Fibroblast of lung (primary cell): Measurements from ENCODE around the gene PLA2G1B. TPM values are rescaled to one million over a fixed set of nuclear protein-coding genes. Genes with fewer than 3 reads are reported as not detected.

Experiments
- DNase-seq, 2 donors: peaks; one replicate each; pipeline versions ENCODE4 v3.0.0 to v3.0.0-alpha.2; 2010; ENCODE audit warnings: low read depth in 2 of 2
- H2AFZ ChIP-seq: 2 replicates; pipeline ENCODE4 v1.5.1; 2012; ENCODE audit warnings: low read length, control low read depth, inconsistent platforms
- H3K27ac ChIP-seq: 2 replicates; pipeline ENCODE4 v1.5.1; 2011; ENCODE audit warnings: low read length, control low read depth; ENCODE audit not compliant: insufficient read depth
- H3K27me3 ChIP-seq: 2 replicates; pipeline ENCODE4 v1.5.1; 2011; ENCODE audit warnings: mild to moderate bottlenecking, low read length; ENCODE audit not compliant: control insufficient read depth, insufficient read depth
- H3K36me3 ChIP-seq: 2 replicates; pipeline ENCODE4 v1.5.1; 2011; ENCODE audit warnings: low read length; ENCODE audit not compliant: control insufficient read depth, insufficient read depth
- H3K4me1 ChIP-seq: 2 replicates; pipeline ENCODE4 v1.5.1; 2011; ENCODE audit warnings: low read length; ENCODE audit not compliant: control insufficient read depth, insufficient read depth; ENCODE audit errors: extremely low read depth
- H3K4me2 ChIP-seq: 2 replicates; pipeline ENCODE4 v1.5.1; 2011; ENCODE audit warnings: low read length, control low read depth; ENCODE audit not compliant: insufficient read depth; ENCODE audit errors: extremely low read depth
- H3K4me3 ChIP-seq, 4 experiments: fragments of 200-600 bp in 1 of 4; sonication (generic) in 1 of 4; replicated peaks in 1 of 4; 2 replicates each; pipeline ENCODE4 v1.5.1; 2011 to 2016; ENCODE audit warnings: low read length in 4 of 4, low read depth in 3 of 4, mild to moderate bottlenecking in 3 of 4, control low read depth in 2 of 4, inconsistent platforms in 1 of 4, mixed read lengths in 1 of 4; ENCODE audit not compliant: insufficient read depth in 1 of 4; ENCODE audit errors: control extremely low read depth in 1 of 4
- H3K79me2 ChIP-seq: 2 replicates; pipeline ENCODE4 v1.5.1; 2012; ENCODE audit warnings: mild to moderate bottlenecking, low read length, inconsistent platforms; ENCODE audit not compliant: control insufficient read depth, insufficient read depth
- H3K9ac ChIP-seq: 2 replicates; pipeline ENCODE4 v1.5.1; 2011; ENCODE audit warnings: mild to moderate bottlenecking, low read length, control low read depth; ENCODE audit not compliant: insufficient read depth
- H3K9me3 ChIP-seq: 2 replicates; pipeline ENCODE4 v1.5.1; 2012; ENCODE audit warnings: low read depth, low read length; ENCODE audit not compliant: control insufficient read depth, insufficient read depth
- H4K20me1 ChIP-seq: 2 replicates; pipeline ENCODE4 v1.5.1; 2011; ENCODE audit warnings: low read length; ENCODE audit not compliant: control insufficient read depth, insufficient read depth; ENCODE audit errors: extremely low read depth
- CTCF ChIP-seq, 2 donors: IDR thresholded peaks in 1 of 2; conservative IDR thresholded peaks in 1 of 2; 1 replicate in 1 of 2; 2 replicates in 1 of 2; pipeline ENCODE4 v1.5.1; 2011 to 2012; ENCODE audit warnings: low read length in 2 of 2, control low read depth in 1 of 2, inconsistent platforms in 1 of 2, low read depth in 1 of 2, mild to moderate bottlenecking in 1 of 2
- EZH2 ChIP-seq: IDR thresholded peaks from 2 replicates; pipeline ENCODE4 v1.5.1; 2012; ENCODE audit warnings: low read length, control low read depth, mild to moderate bottlenecking; ENCODE audit errors: missing control alignments
- polyA plus RNA-seq, 2 donors: library from polyadenylated mRNA; depleted of rRNA in 1 of 2; stranded (reverse) in 1 of 2; unstranded in 1 of 2; fragments of >200 nt; gene quantifications; 2 replicates each; pipeline ENCODE4 v1.2.1, GENCODE V29; 2011 to 2012; ENCODE audit warnings: missing spikeins in 1 of 2
- total RNA-seq: library from RNA; depleted of rRNA; stranded (reverse); fragments of >200 nt; gene quantifications from 2 replicates; pipeline ENCODE4 v1.2.1, GENCODE V29; 2014

The PLA2G1B gene
- total and polyA plus RNA-seq, 2 donors (not counting 1 experiment from before 2014, with no cell fraction given) = 0.20 TPM; not detected in 1

GRCh38 chr12:120356567-120357030 lies 29.0 kb upstream of the PLA2G1B start:
- H3K4me2 ChIP-seq = no peak overlapping the region

GRCh38 chr12:120353556-120354317 lies 26.2 kb upstream of the PLA2G1B start:
- no peaks in the 10 kb centered on the region for H4K20me1 ChIP-seq
- no peak overlapping the region for H3K27ac ChIP-seq
- no peaks in the 10 kb centered on the region for H3K9me3 ChIP-seq
- no peaks in the 10 kb centered on the region for H3K36me3 ChIP-seq
- TF ChIP-seq CTCF (conservative IDR thresholded peaks at IDR 0.05 in 1 of 2, IDR thresholded peaks at IDR 0.05 in 1 of 2; ENCODE audit: low read depth in 1 of 2, low read length in 2 of 2) (no peak), EZH2 (no peak)
- no peak for DNase-seq
- H3K4me3 ChIP-seq = no peak overlapping the region
- H3K4me2 ChIP-seq = no peak overlapping the region
- no peaks in the 10 kb centered on the region for H3K27me3 ChIP-seq
- no peak overlapping the region for H3K9ac ChIP-seq
- H2AFZ ChIP-seq = no peak overlapping the region
- no peaks in the 10 kb centered on the region for H3K4me1 ChIP-seq
- no peaks in the 10 kb centered on the region for H3K79me2 ChIP-seq

More at GRCh38 chr12:120356567-120357030, 29.0 kb upstream of the PLA2G1B start:
- Histone ChIP-seq H3K4me1 (no peaks in the 10 kb centered on the region), H2AFZ (no peak overlapping the region), H3K9me3 (no peaks in the 10 kb centered on the region), H3K27me3 (no peaks in the 10 kb centered on the region), H3K9ac (no peak overlapping the region), H3K27ac (no peak overlapping the region), H4K20me1 (no peaks in the 10 kb centered on the region), H3K79me2 (no peaks in the 10 kb centered on the region), H3K4me3 (no peak overlapping the region), H3K36me3 (no peaks in the 10 kb centered on the region)
- peak; percentile 80 to 97 for DNase-seq
- TF ChIP-seq CTCF (conservative IDR thresholded peaks at IDR 0.05 in 1 of 2, IDR thresholded peaks at IDR 0.05 in 1 of 2; ENCODE audit: low read depth in 1 of 2, low read length in 2 of 2) (peak; percentile 87 to 88), EZH2 (no peak)

DNA sequence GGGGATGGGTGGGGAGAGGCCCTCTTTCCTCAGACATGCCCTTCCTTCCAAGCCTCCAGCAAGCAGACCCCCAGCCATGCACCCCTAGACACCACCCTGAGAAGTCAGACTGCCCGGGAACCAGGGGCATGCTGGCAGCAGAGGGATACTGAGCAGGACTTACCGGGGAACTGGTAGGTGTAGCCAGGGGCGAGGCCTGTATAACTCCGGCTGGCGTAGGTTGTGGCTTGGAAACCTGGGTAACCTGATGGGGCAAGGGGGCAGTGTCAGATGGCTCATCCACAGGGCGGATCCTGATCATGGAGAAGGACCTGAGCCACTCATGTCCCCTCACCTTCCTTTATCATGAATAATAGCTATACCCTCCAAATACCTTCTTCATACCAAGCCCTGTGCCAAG lies 25.6 kb upstream of the PLA2G1B start:
- H3K9ac ChIP-seq = no peak overlapping the region
- H3K27me3 ChIP-seq = no peaks in the 10 kb centered on the region
- H3K4me1 ChIP-seq = no peaks in the 10 kb centered on the region
- no peak overlapping the region for H2AFZ ChIP-seq
- DNase-seq = no peak
- H3K79me2 ChIP-seq = no peaks in the 10 kb centered on the region
- H3K27ac ChIP-seq = no peak overlapping the region
- no peaks in the 10 kb centered on the region for H3K36me3 ChIP-seq
- no peak overlapping the region for H3K4me2 ChIP-seq
- H3K4me3 ChIP-seq = no peak overlapping the region
- no peaks in the 10 kb centered on the region for H4K20me1 ChIP-seq
- no peaks in the 10 kb centered on the region for H3K9me3 ChIP-seq
- TF ChIP-seq CTCF (conservative IDR thresholded peaks at IDR 0.05 in 1 of 2, IDR thresholded peaks at IDR 0.05 in 1 of 2; ENCODE audit: low read depth in 1 of 2, low read length in 2 of 2) (no peak), EZH2 (no peak)
